Panc1 (cell line): Measurements from ENCODE around the gene SLC49A4. TPM values are rescaled to one million over a fixed set of nuclear protein-coding genes. Genes with fewer than 3 reads are reported as not detected.

Experiments
- ATAC-seq: fragments of 200-7000 bp; cut with Tn5 transposase; 2 replicates; pipeline ENCODE4 v1.9.1; 2020; ENCODE audit warnings: mild to moderate bottlenecking, moderate library complexity
- BruUV-seq: library from RNA; stranded (reverse); fragments of 400-500 nt; replicated peaks from 2 replicates; lab custom pipeline; 2021; lab: Mats Ljungman, UMichigan
- CTCF ChIA-PET: fragments of 300-600 bp; sonication (Branson Sonifier 250); formaldehyde crosslinking; loops from one replicate; lab custom pipeline; 2022; ENCODE audit warnings: antibody characterized with exemption; lab: Charles Lee
- POLR2A ChIA-PET: fragments of 300-600 bp; sonication (Branson Sonifier 250); formaldehyde crosslinking; loops from one replicate; lab custom pipeline; 2022; ENCODE audit warnings: antibody characterized with exemption; lab: Charles Lee
- DNase-seq: peaks from one replicate; pipeline ENCODE4 v3.0.0-alpha.2; 2010; ENCODE audit warnings: low read depth, low spot score
- H3K27ac ChIP-seq: 2 replicates; pipeline ENCODE4 v1.5.1; 2011; ENCODE audit warnings: mild to moderate bottlenecking, low read length, inconsistent platforms
- H3K27me3 ChIP-seq: fragments of 200-500 bp; sonication (Bioruptor generic); 2 replicates; pipeline ENCODE4 v1.6.0; 2014; ENCODE audit warnings: low read length, inconsistent platforms; ENCODE audit not compliant: control insufficient read depth, insufficient read depth
- H3K36me3 ChIP-seq: fragments of 200-500 bp; sonication (Bioruptor generic); 2 replicates; pipeline ENCODE4 v1.5.1; 2014; ENCODE audit warnings: inconsistent platforms, mild to moderate bottlenecking, low read length, moderate library complexity; ENCODE audit not compliant: control insufficient read depth, insufficient read depth
- H3K4me1 ChIP-seq: 2 replicates; pipeline ENCODE4 v1.5.1; 2011; ENCODE audit warnings: inconsistent platforms, mild to moderate bottlenecking, low read length, moderate library complexity; ENCODE audit not compliant: control insufficient read depth, insufficient read depth
- H3K4me3 ChIP-seq, 2 experiments: 2 replicates each; pipeline ENCODE4 v1.5.1; 2011 to 2012; ENCODE audit warnings: low read depth in 2 of 2, low read length in 2 of 2, mild to moderate bottlenecking in 2 of 2, inconsistent platforms in 1 of 2, moderate library complexity in 1 of 2
- H3K9me3 ChIP-seq: fragments of 200-500 bp; sonication (Bioruptor generic); 2 replicates; pipeline ENCODE4 v1.5.1; 2014; ENCODE audit warnings: low read depth, mild to moderate bottlenecking, inconsistent platforms, low read length, moderate library complexity; ENCODE audit not compliant: control insufficient read depth, insufficient read depth
- CTCF ChIP-seq: fragments of 450-650 bp; IDR thresholded peaks from 2 replicates; pipeline ENCODE4 v1.5.1; 2017; ENCODE audit warnings: mild to moderate bottlenecking
- POLR2AphosphoS5 ChIP-seq: IDR thresholded peaks from 2 replicates; pipeline ENCODE4 v1.6.1; 2012; ENCODE audit warnings: mild to moderate bottlenecking, low read depth, low read length, moderate library complexity
- REST ChIP-seq, 2 experiments: IDR thresholded peaks; 2 replicates each; pipeline ENCODE4 v1.6.1; 2011 to 2012; ENCODE audit warnings: low read depth in 2 of 2, control low read depth in 1 of 2, low read length in 1 of 2, mild to moderate bottlenecking in 1 of 2, moderate library complexity in 1 of 2; ENCODE audit not compliant: insufficient read depth in 1 of 2
- SIN3A ChIP-seq: IDR thresholded peaks from 2 replicates; pipeline ENCODE4 v1.6.1; 2012; ENCODE audit warnings: low read depth, mild to moderate bottlenecking, low read length, moderate library complexity, borderline replicate concordance; ENCODE audit not compliant: insufficient read depth
- TCF7L2 ChIP-seq: IDR thresholded peaks from 2 replicates; pipeline ENCODE4 v1.6.1; 2011; ENCODE audit warnings: mild to moderate bottlenecking, low read depth, low read length, inconsistent platforms
- in situ Hi-C: cut with HindIII; loops from 2 replicates; pipeline ENCODE4 v1.10.0; 2016; ENCODE audit warnings: low sequenced_read_pairs, low pct_unique_long_range_greater_than_20kb
- intact Hi-C: fragments of 100-400 bp; cut with micrococcal nuclease; formaldehyde crosslinking; loops from one replicate; pipeline ENCODE4 v1.10.0; 2022; ENCODE audit not compliant: unreplicated experiment
- total RNA-seq: library from RNA; stranded (reverse); gene quantifications from one replicate; pipeline ENCODE4 v1.2.1, GENCODE V29; 2021; ENCODE audit not compliant: unreplicated experiment

SLC49A4 gene
- total RNA-seq, 1 experiment from 2014 or later, result 15.9 TPM

- ChIA-PET POLR2A (interaction anchor here (0.6 kb wide), 1 partner anchor 249 kb away, joined by 12 read pairs; no protein-coding TSS in a partner anchor), CTCF (no interaction called here)
- no peaks in the 10 kb centered on the region for H3K9me3 ChIP-seq
- no peak overlapping the region for H3K27ac ChIP-seq
- in situ Hi-C loops, result no loop called here
- no TSS peak for BruUV-seq
- no peaks in the 10 kb centered on the region for H3K36me3 ChIP-seq
- ATAC-seq (no peak), DNase-seq (no peak)
- H3K27me3 ChIP-seq, result no peaks in the 10 kb centered on the region
- no peak overlapping the region for H3K4me3 ChIP-seq
- TF ChIP-seq TCF7L2 (no peak), CTCF (no peak), SIN3A (no peak), REST (IDR thresholded peaks at IDR 0.05; ENCODE audit: insufficient read depth in 1 of 2, low read depth in 2 of 2, low read length in 1 of 2) (no peak), POLR2AphosphoS5 (no peak)
- intact Hi-C loops, result no loop called here
- H3K4me1 ChIP-seq, result peaks cover 2% of the 10 kb centered on the region; the same call in 1 of the 2 replicates
Observed at GRCh38 chr3:122787872-122788271, 7.0 kb upstream of the SLC49A4 start.

GRCh38 chr3:122789585-122790273 is 5.1 kb upstream of the SLC49A4 start:
- no peak for DNase-seq
- no peaks in the 10 kb centered on the region for H3K36me3 ChIP-seq
- no peak for TF ChIP-seq POLR2AphosphoS5
- TF ChIP-seq TCF7L2, result no peak
- no peak for TF ChIP-seq REST (IDR thresholded peaks at IDR 0.05; ENCODE audit: insufficient read depth in 1 of 2, low read depth in 2 of 2, low read length in 1 of 2)
- TF ChIP-seq SIN3A, result no peak
- TF ChIP-seq CTCF, result no peak
- H3K27ac ChIP-seq, result no peak overlapping the region
- intact Hi-C loops, result no loop called here
- in situ Hi-C loops, result no loop called here
- POLR2A ChIA-PET, result interaction anchor here (0.6 to 0.7 kb wide), 2 partner anchors 45 to 235 kb away, joined by 3 read pairs; no protein-coding TSS in a partner anchor
- peaks cover 4% of the 10 kb centered on the region; the same call in 1 of the 2 replicates for H3K4me1 ChIP-seq
- CTCF ChIA-PET, result no interaction called here
- no peaks in the 10 kb centered on the region for H3K27me3 ChIP-seq
- no peak for ATAC-seq
- H3K9me3 ChIP-seq, result no peaks in the 10 kb centered on the region
- no peak overlapping the region for H3K4me3 ChIP-seq
- BruUV-seq, result no TSS peak
